ENCODE measurements around the gene CSAD. TPM values are rescaled to one million over a fixed set of nuclear protein-coding genes. Genes with fewer than 3 reads are reported as not detected.

CSAD gene
- total RNA-seq, 6 donors from 2014 or later: 19.8 to 164 (median 28.6) TPM

DNA sequence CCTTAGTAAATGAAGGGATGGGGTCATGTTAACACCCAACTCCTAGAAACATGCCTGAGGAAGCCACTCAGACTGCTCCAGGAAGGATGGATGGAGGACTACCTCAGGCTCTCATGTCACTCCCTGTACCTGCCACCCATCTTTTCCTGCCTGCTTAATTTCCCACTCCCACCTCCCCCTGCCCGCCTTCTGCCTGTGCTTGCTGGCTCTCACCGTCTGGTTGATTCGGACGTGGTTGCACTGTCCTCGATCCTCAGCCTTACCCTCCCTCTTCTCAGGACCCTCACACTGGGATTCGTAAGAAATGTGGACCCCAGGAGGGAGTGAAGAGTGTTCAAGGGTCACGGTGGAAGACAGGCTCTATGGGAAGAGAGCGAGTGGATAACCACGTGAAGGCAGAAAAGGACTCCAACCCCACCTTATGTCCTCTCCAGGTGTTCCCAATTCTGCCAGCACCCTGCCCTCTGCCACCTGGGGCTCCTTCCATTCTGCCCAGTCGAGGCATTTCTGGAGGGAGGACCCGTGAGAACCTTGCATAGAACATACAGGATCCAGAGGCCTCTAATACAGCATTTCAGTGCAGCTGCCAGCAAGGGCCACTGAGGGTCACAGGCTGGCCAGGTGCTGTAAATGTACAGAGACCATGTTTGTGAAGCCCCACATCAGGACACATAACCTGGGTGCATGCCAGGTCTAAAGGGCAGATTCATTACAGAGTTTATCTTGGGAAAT lies 13.4 kb upstream of the CSAD start:
- no peak overlapping the region for H3K27ac ChIP-seq
- 75 to 76% methylated on average over 10 to 11 of the region's 11 CpGs for WGBS, 2 donors
- ATAC-seq (ENCODE audit: low FRiP score in 2 of 2): no peak
- no peak for DNase-seq
- no peaks in the 10 kb centered on the region for H3K27me3 ChIP-seq
- no peak for TF ChIP-seq POLR2A (IDR thresholded peaks at IDR 0.05)
- TF ChIP-seq, protein P1, sequence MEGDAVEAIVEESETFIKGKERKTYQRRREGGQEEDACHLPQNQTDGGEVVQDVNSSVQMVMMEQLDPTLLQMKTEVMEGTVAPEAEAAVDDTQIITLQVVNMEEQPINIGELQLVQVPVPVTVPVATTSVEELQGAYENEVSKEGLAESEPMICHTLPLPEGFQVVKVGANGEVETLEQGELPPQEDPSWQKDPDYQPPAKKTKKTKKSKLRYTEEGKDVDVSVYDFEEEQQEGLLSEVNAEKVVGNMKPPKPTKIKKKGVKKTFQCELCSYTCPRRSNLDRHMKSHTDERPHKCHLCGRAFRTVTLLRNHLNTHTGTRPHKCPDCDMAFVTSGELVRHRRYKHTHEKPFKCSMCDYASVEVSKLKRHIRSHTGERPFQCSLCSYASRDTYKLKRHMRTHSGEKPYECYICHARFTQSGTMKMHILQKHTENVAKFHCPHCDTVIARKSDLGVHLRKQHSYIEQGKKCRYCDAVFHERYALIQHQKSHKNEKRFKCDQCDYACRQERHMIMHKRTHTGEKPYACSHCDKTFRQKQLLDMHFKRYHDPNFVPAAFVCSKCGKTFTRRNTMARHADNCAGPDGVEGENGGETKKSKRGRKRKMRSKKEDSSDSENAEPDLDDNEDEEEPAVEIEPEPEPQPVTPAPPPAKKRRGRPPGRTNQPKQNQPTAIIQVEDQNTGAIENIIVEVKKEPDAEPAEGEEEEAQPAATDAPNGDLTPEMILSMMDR (IDR thresholded peaks at IDR 0.05): no peak
- TF ChIP-seq POLR2AphosphoS5 (IDR thresholded peaks at IDR 0.05): no peak
- no peak for TF ChIP-seq EP300 (IDR thresholded peaks at IDR 0.05)
- H3K4me1 ChIP-seq: peaks cover 11 to 27% (median 16%) of the 10 kb centered on the region in 4 donors
- peaks cover 0 to 14% (median 4%) of the 10 kb centered on the region in 4 donors for H3K36me3 ChIP-seq
- H3K9me3 ChIP-seq: no peaks in the 10 kb centered on the region
- H3K4me3 ChIP-seq: no peak overlapping the region

DNA sequence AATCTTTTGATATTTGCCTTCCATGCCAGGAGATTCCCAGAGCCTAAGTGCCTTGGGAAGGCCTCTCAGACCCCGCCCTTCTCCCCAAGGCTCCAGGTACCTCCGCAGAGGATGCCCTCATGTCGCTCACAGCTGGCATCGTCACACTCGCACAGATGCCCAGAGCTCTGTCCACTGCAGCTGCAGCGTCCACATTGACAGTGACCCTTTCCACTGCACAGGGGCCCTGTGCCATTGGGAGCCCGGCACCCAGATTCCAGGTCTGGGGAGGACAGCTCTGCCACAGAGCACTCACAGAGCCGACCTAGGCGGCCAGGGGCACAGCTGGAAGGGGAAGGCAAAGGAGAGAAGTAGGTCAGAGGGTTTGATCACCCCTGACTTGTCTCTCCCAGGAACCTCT lies 12.3 kb upstream of the CSAD start:
- DNase-seq: no peak
- H3K27ac ChIP-seq: no peak overlapping the region
- peaks cover under 1 to 23% (median 7%) of the 10 kb centered on the region in 4 donors for H3K36me3 ChIP-seq
- no peaks in the 10 kb centered on the region for H3K9me3 ChIP-seq
- 79 to 88% methylated on average over 6 to 9 of the region's 9 CpGs for WGBS, 2 donors
- TF ChIP-seq, protein P1 (IDR thresholded peaks at IDR 0.05): no peak
- TF ChIP-seq POLR2AphosphoS5 (IDR thresholded peaks at IDR 0.05) (no peak), POLR2A (IDR thresholded peaks at IDR 0.05) (no peak), EP300 (IDR thresholded peaks at IDR 0.05) (no peak)
- ATAC-seq (ENCODE audit: low FRiP score in 2 of 2): no peak
- H3K27me3 ChIP-seq: no peaks in the 10 kb centered on the region
- no peak overlapping the region for H3K4me3 ChIP-seq
- H3K4me1 ChIP-seq: peaks cover 8 to 23% (median 13%) of the 10 kb centered on the region in 4 donors

DNA sequence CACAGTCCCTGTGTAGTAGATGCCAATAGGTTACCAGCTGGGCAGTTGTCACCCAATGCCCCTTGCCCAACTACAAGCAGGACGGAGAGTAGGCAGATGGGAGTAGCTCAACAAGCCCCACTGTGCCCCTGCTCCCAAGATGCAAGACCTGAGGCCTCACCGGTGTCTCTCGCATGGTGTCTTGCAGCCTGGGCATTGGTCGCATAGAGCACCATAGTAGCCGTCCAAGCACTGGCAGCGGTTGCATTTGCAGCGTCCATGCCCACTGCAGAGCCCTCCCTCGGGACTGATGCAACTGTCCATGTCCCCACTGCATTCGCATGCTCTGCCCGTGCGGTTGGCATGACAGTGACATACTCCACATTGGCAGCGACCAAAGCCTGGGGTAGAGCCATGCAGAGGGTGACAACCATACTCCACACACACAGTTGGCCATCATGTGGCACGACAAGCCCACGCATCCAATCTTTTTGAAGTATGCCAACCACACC lies 11.9 kb upstream of the CSAD start:
- no peak for DNase-seq

DNA sequence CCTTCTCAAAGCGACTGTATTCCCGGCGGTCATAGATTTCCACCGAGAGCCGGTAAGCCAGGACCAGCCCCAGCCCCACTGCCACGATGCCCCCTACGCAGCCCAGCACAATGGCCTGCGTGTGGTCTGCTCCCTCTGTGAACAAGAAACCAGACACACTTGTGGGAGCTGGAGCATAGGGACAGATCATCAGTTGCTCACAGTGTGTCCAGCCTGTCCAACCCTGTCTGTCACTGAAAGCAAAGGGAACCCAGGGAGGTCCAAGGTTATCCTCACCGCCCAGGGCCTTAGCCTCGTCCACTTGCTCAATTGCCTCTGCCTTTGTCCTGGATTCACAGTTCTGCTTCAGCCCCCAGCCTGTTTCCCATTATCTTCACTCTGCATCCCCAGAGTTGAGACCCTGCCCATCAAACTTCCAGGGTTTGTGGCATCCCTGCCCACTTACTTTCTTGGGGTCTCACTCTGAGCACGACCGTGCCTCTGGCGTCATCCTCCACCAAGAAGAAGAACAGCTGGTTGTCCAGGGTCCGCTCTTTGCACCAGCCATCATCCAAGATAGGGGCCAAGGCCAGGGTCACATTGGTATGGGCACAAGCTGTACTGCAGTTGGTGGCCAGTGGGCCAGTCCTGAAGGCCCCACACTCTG lies 11.3 kb upstream of the CSAD start:
- 93 to 94% methylated on average over 13 to 14 of the region's 14 CpGs for WGBS, 2 donors
- TF ChIP-seq EP300 (IDR thresholded peaks at IDR 0.05): no peak
- no peak for TF ChIP-seq POLR2AphosphoS5 (IDR thresholded peaks at IDR 0.05)
- TF ChIP-seq, protein P1 (IDR thresholded peaks at IDR 0.05): no peak
- TF ChIP-seq POLR2A (IDR thresholded peaks at IDR 0.05): no peak
- DNase-seq: no peak

More for the DNA sequence above, 11.9 kb upstream of the CSAD start:
- H3K36me3 ChIP-seq: peaks cover 5 to 28% (median 12%) of the 10 kb centered on the region in 4 donors
- no peak overlapping the region for H3K27ac ChIP-seq
- no peak for ATAC-seq (ENCODE audit: low FRiP score in 2 of 2)
- 90 to 91% methylated on average over 4 to 11 of the region's 14 CpGs for WGBS, 2 donors
- no peaks in the 10 kb centered on the region for H3K9me3 ChIP-seq
- TF ChIP-seq, protein P1 (IDR thresholded peaks at IDR 0.05): no peak
- TF ChIP-seq POLR2AphosphoS5 (IDR thresholded peaks at IDR 0.05): no peak
- no peak for TF ChIP-seq EP300 (IDR thresholded peaks at IDR 0.05)
- no peak for TF ChIP-seq POLR2A (IDR thresholded peaks at IDR 0.05)
- no peak overlapping the region for H3K4me3 ChIP-seq
- no peaks in the 10 kb centered on the region for H3K27me3 ChIP-seq
- H3K4me1 ChIP-seq: peaks cover 3 to 19% (median 8%) of the 10 kb centered on the region in 4 donors

More for the DNA sequence above, 11.3 kb upstream of the CSAD start:
- Histone ChIP-seq H3K27ac (no peak overlapping the region), H3K4me3 (no peak overlapping the region), H3K27me3 (no peaks in the 10 kb centered on the region), H3K36me3 (peaks cover 10 to 34% (median 17%) of the 10 kb centered on the region in 4 donors), H3K4me1 (peaks cover 0 to 15% (median 3%) of the 10 kb centered on the region in 4 donors), H3K9me3 (no peaks in the 10 kb centered on the region)
- no peak for ATAC-seq (ENCODE audit: low FRiP score in 2 of 2)
